H1 (cell line): ENCODE results near the gene VARS2. TPM values are rescaled to one million over a fixed set of nuclear protein-coding genes. Genes with fewer than 3 reads are reported as not detected.
A peak's percentile ranks its signal among the peaks of the same experiment; 100 is the strongest.

Source experiments
- CTCF ChIA-PET: fragments of 300-600 bp; sonication (Branson Sonifier 250); formaldehyde crosslinking; loops from one replicate; lab custom pipeline; 2021; ENCODE audit not compliant: partially characterized antibody; lab: Charles Lee
- POLR2A ChIA-PET: fragments of 300-600 bp; sonication (Branson Sonifier 250); formaldehyde crosslinking; loops from one replicate; lab custom pipeline; 2021; ENCODE audit warnings: inconsistent platforms; ENCODE audit not compliant: partially characterized antibody; lab: Charles Lee
- DNase-seq, 2 experiments: peaks; one replicate each; pipeline versions ENCODE4 v3.0.0 to v3.0.0-alpha.2; 2010 to 2022; ENCODE audit warnings: low spot score in 2 of 2, low read depth in 1 of 2, mixed read lengths in 1 of 2
- FAIRE-seq: peaks from 2 replicates; lab custom pipeline; 2011; peaks lifted over from hg19 to GRCh38; lab: Jason Lieb, UNC
- H2AFZ ChIP-seq: 2 replicates; pipeline ENCODE4 v1.8.1; 2012; ENCODE audit warnings: low read length, inconsistent platforms
- H2AK5ac ChIP-seq: 2 replicates; pipeline ENCODE4 v1.6.1; 2013; ENCODE audit warnings: low read depth, low read length
- H2BK120ac ChIP-seq: replicated peaks from 2 replicates; pipeline ENCODE3; 2013; ENCODE audit warnings: low read depth, low read length, inconsistent platforms
- H2BK12ac ChIP-seq: 2 replicates; pipeline ENCODE4 v1.6.1; 2013; ENCODE audit warnings: low read depth, low read length
- H2BK15ac ChIP-seq: 2 replicates; pipeline ENCODE4 v1.6.1; 2013; ENCODE audit warnings: low read length
- H2BK20ac ChIP-seq: 2 replicates; pipeline ENCODE4 v1.6.1; 2013; ENCODE audit warnings: low read length
- H2BK5ac ChIP-seq: 2 replicates; pipeline ENCODE4 v1.6.1; 2013; ENCODE audit warnings: low read depth, low read length
- H3K14ac ChIP-seq: 2 replicates; pipeline ENCODE4 v1.6.1; 2013; ENCODE audit warnings: inconsistent platforms; ENCODE audit not compliant: insufficient read length
- H3K18ac ChIP-seq: 2 replicates; pipeline ENCODE4 v1.6.1; 2013; ENCODE audit warnings: low read length; ENCODE audit errors: extremely low read depth
- H3K23ac ChIP-seq: 2 replicates; pipeline ENCODE4 v1.6.1; 2013; ENCODE audit warnings: inconsistent platforms; ENCODE audit not compliant: insufficient read length
- H3K23me2 ChIP-seq: 2 replicates; pipeline ENCODE4 v1.6.1; 2013; ENCODE audit warnings: low read depth, low read length
- H3K27ac ChIP-seq: 2 replicates; pipeline ENCODE4 v1.6.1; 2011; ENCODE audit warnings: low read depth, low read length, inconsistent platforms
- H3K27me3 ChIP-seq, 4 experiments: replicated peaks in 1 of 4; 1 replicate in 1 of 4; 2 replicates in 3 of 4; pipeline versions ENCODE4 v1.6.1 to v1.8.1; 2011 to 2013; ENCODE audit warnings: low read length in 3 of 4, mild to moderate bottlenecking in 3 of 4, inconsistent platforms in 2 of 4, mixed read lengths in 2 of 4, moderate library complexity in 1 of 4; ENCODE audit not compliant: control insufficient read depth in 3 of 4, insufficient read depth in 3 of 4; ENCODE audit errors: extremely low read depth in 1 of 4
- H3K36me3 ChIP-seq, 4 experiments: 2 replicates each; pipeline versions ENCODE4 v1.6.1 to v1.8.1; 2011 to 2013; ENCODE audit warnings: mild to moderate bottlenecking in 4 of 4, low read length in 3 of 4, moderate library complexity in 2 of 4, control low read depth in 1 of 4, inconsistent platforms in 1 of 4; ENCODE audit not compliant: insufficient read depth in 4 of 4, control insufficient read depth in 2 of 4
- H3K4ac ChIP-seq: replicated peaks from 2 replicates; pipeline ENCODE3; 2013; ENCODE audit warnings: low read length, low read depth, mixed read lengths, inconsistent platforms; ENCODE audit not compliant: insufficient read length
- H3K4me1 ChIP-seq, 4 experiments: replicated peaks in 1 of 4; 1 replicate in 1 of 4; 2 replicates in 3 of 4; pipeline versions ENCODE4 v1.6.1 to v1.8.1; 2011 to 2013; ENCODE audit warnings: low read length in 3 of 4, inconsistent platforms in 2 of 4, mixed read lengths in 1 of 4; ENCODE audit not compliant: insufficient read depth in 4 of 4, control insufficient read depth in 3 of 4
- H3K4me2 ChIP-seq, 2 experiments: 2 replicates each; pipeline versions ENCODE4 v1.6.1 to v1.8.1; 2011 to 2013; ENCODE audit warnings: low read depth in 2 of 2, low read length in 2 of 2, control low read depth in 1 of 2, inconsistent platforms in 1 of 2, mild to moderate bottlenecking in 1 of 2; ENCODE audit not compliant: insufficient read depth in 1 of 2
- H3K4me3 ChIP-seq, 4 experiments: fragments of 200-600, 300-600 bp in 1 of 4; sonication (generic), shearing (Covaris generic), sonication (Bioruptor Twin) in 1 of 4; 2 replicates each; pipeline versions ENCODE4 v1.5.1 to v1.8.1; 2011 to 2016; ENCODE audit warnings: low read length in 4 of 4, low read depth in 3 of 4, control low read depth in 2 of 4, inconsistent platforms in 2 of 4, mild to moderate bottlenecking in 2 of 4, mixed read lengths in 1 of 4, moderate library complexity in 1 of 4; ENCODE audit not compliant: insufficient read depth in 2 of 4; ENCODE audit errors: extremely low read depth in 1 of 4
- H3K56ac ChIP-seq: replicated peaks from 2 replicates; pipeline ENCODE3; 2013; ENCODE audit warnings: low read depth, mild to moderate bottlenecking, mixed read lengths, low read length, inconsistent platforms; ENCODE audit not compliant: insufficient read length
- H3K79me1 ChIP-seq: 2 replicates; pipeline ENCODE4 v1.6.1; 2013; ENCODE audit warnings: low read depth, low read length, control low read depth
- H3K79me2 ChIP-seq, 2 experiments: 2 replicates each; pipeline versions ENCODE4 v1.6.1 to v1.8.1; 2012 to 2013; ENCODE audit warnings: low read length in 2 of 2, mild to moderate bottlenecking in 2 of 2, inconsistent platforms in 1 of 2; ENCODE audit not compliant: insufficient read depth in 2 of 2, control insufficient read depth in 1 of 2
- H3K9ac ChIP-seq, 4 experiments: replicated peaks in 1 of 4; 1 replicate in 1 of 4; 2 replicates in 3 of 4; pipeline versions ENCODE4 v1.6.1 to v1.8.1; 2011 to 2013; ENCODE audit warnings: low read depth in 3 of 4, low read length in 3 of 4, control low read depth in 2 of 4, mild to moderate bottlenecking in 2 of 4, moderate library complexity in 2 of 4, inconsistent platforms in 1 of 4; ENCODE audit errors: extremely low read depth in 1 of 4
- H3K9me3 ChIP-seq, 2 experiments: 2 replicates each; pipeline versions ENCODE4 v1.6.1 to v1.8.1; 2012 to 2013; ENCODE audit warnings: mild to moderate bottlenecking in 2 of 2, moderate library complexity in 2 of 2, control low read depth in 1 of 2, inconsistent platforms in 1 of 2, low read depth in 1 of 2, low read length in 1 of 2, mixed read lengths in 1 of 2; ENCODE audit not compliant: insufficient read depth in 2 of 2
- H4K20me1 ChIP-seq, 2 experiments: replicated peaks in 1 of 2; 2 replicates each; pipeline versions ENCODE3 to v1.8.1; 2011 to 2013; ENCODE audit warnings: inconsistent platforms in 2 of 2, low read length in 2 of 2, mild to moderate bottlenecking in 1 of 2; ENCODE audit not compliant: insufficient read depth in 2 of 2, control insufficient read depth in 1 of 2
- H4K5ac ChIP-seq: 2 replicates; pipeline ENCODE4 v1.6.1; 2013; ENCODE audit warnings: low read length, low read depth, mixed read lengths, inconsistent platforms; ENCODE audit not compliant: insufficient read length
- H4K8ac ChIP-seq: 2 replicates; pipeline ENCODE4 v1.8.0; 2013; ENCODE audit warnings: mild to moderate bottlenecking, moderate library complexity, low read length, inconsistent platforms; ENCODE audit not compliant: insufficient read depth; ENCODE audit errors: extremely low read depth
- H4K91ac ChIP-seq: replicated peaks from 2 replicates; pipeline ENCODE3; 2013; ENCODE audit warnings: low read length, mixed read lengths, inconsistent platforms; ENCODE audit not compliant: insufficient read length
- BACH1 ChIP-seq: IDR thresholded peaks from 2 replicates; pipeline ENCODE4 v1.6.1; 2012; ENCODE audit warnings: low read length, improper control_type of control experiment
- EGR1 ChIP-seq: IDR thresholded peaks from 2 replicates; pipeline ENCODE4 v1.6.1; 2011; ENCODE audit warnings: low read depth, low read length, borderline replicate concordance
- HDAC2 ChIP-seq, 2 experiments: fragments of 300-600 bp in 1 of 2; sonication (generic) in 1 of 2; IDR thresholded peaks; 2 replicates each; pipeline ENCODE4 v1.6.1; 2011 to 2012; ENCODE audit warnings: low read depth in 2 of 2, low read length in 2 of 2, mild to moderate bottlenecking in 2 of 2, moderate library complexity in 2 of 2, borderline replicate concordance in 1 of 2, inconsistent platforms in 1 of 2
- JUN ChIP-seq: IDR thresholded peaks from 2 replicates; pipeline ENCODE4 v1.6.1; 2011; ENCODE audit warnings: low read depth, mild to moderate bottlenecking, improper control_type of control experiment, low read length
- RBBP5 ChIP-seq: IDR thresholded peaks from 2 replicates; pipeline ENCODE4 v1.7.1; 2012; ENCODE audit warnings: low read depth, mild to moderate bottlenecking, inconsistent platforms, low read length, moderate library complexity, borderline replicate concordance
- SRF ChIP-seq: IDR thresholded peaks from 2 replicates; pipeline ENCODE4 v1.6.1; 2011; ENCODE audit warnings: mild to moderate bottlenecking, low read depth, low read length, moderate library complexity
- SUZ12 ChIP-seq: fragments of 200-600 bp; sonication (generic); IDR thresholded peaks from 2 replicates; pipeline ENCODE4 v1.6.1; 2012; ENCODE audit warnings: mild to moderate bottlenecking, inconsistent platforms, low read length, moderate library complexity, mixed read lengths
- YY1 ChIP-seq: IDR thresholded peaks from 2 replicates; pipeline ENCODE4 v1.6.1; 2011; ENCODE audit warnings: low read depth, mild to moderate bottlenecking, low read length
- WGBS, 2 experiments: shearing (Covaris generic) in 1 of 2; methylation state at CpG; one replicate each; pipeline versions ENCODE4 v1.1.6 to v1.1.7; 2013 to 2015; ENCODE audit warnings: low lambda C conversion rate in 2 of 2, mixed read lengths in 2 of 2, inconsistent platforms in 1 of 2, low coverage in 1 of 2, missing lambda C conversion rate in 1 of 2; ENCODE audit not compliant: insufficient replicate concordance in 2 of 2, insufficient coverage in 1 of 2, insufficient read length in 1 of 2; ENCODE audit errors: extremely low coverage in 1 of 2, missing lambda C conversion rate in 1 of 2; 5-methylcytosine and 5-hydroxymethylcytosine counted together
- polyA plus RNA-seq, 7 experiments: library from polyadenylated mRNA; depleted of rRNA in 3 of 7; stranded (reverse) in 5 of 7; unstranded in 2 of 7; fragments of >200 nt in 5 of 7; fragments of 200-250 nt in 2 of 7; gene quantifications; 1 replicate in 5 of 7; 2 replicates in 1 of 7; 4 replicates in 1 of 7; pipeline versions ENCODE4 v1.2.1 to v1.2.3, GENCODE V29; 2011 to 2013; ENCODE audit warnings: missing spikeins in 2 of 7, mixed read lengths in 2 of 7
- total RNA-seq: library from RNA; stranded (reverse); fragmentation: NEBNext Ultra II Directional; extraction: Animal tissue kit (Norgen Biotek cat#: 25700); gene quantifications from 2 replicates; pipeline ENCODE4 v1.2.1, GENCODE V29; 2021

The VARS2 gene
- total and polyA plus RNA-seq, 2 of the 8 experiments (the other 6 are each of a cell fraction or from before 2014, with no cell fraction given), result 26.8 to 47.7 TPM

- no peak overlapping the region for H3K27ac ChIP-seq
- no peak overlapping the region for H2AFZ ChIP-seq
- no peak overlapping the region for H2BK120ac ChIP-seq
- 80% methylated on average over 2 of the region's 3 CpGs; no CpG with 5 or more reads in 1 of the 2 experiments for WGBS, 2 experiments
- no peak overlapping the region for H4K91ac ChIP-seq
- no peaks in the 10 kb centered on the region; a peak in 1 of 7 replicates for H3K27me3 ChIP-seq
- H3K4me3 ChIP-seq, result no peak overlapping the region
- no peaks in the 10 kb centered on the region for H3K36me3 ChIP-seq
- H3K14ac ChIP-seq, result no peak overlapping the region
- no peak overlapping the region; the same call in 1 of the 2 replicates for H2BK5ac ChIP-seq
- no peak overlapping the region for H3K56ac ChIP-seq
- no peak overlapping the region for H3K4me2 ChIP-seq
- H3K79me1 ChIP-seq, result no peaks in the 10 kb centered on the region
- H2BK20ac ChIP-seq, result 0 out of 2 replicates have a peak overlapping the region, but pooled peaks have one; percentile 2
- TF ChIP-seq BACH1 (no peak), HDAC2 (IDR thresholded peaks at IDR 0.05; ENCODE audit: borderline replicate concordance in 1 of 2, low read depth in 2 of 2, low read length in 2 of 2) (no peak), SRF (no peak), EGR1 (no peak), RBBP5 (no peak), JUN (no peak), YY1 (no peak), SUZ12 (no peak)
- H2BK12ac ChIP-seq, result no peak overlapping the region
- no peak overlapping the region for H3K9ac ChIP-seq
- CTCF ChIA-PET, result interaction anchor here (1.0 to 6.5 kb wide), 8 partner anchors 10 to 147 kb away, joined by 3 to 52 read pairs (median 8); partner anchors contain the start of gene VARS2
- H4K5ac ChIP-seq, result no peak overlapping the region
- H3K79me2 ChIP-seq, result no peaks in the 10 kb centered on the region
- H3K23me2 ChIP-seq, result no peaks in the 10 kb centered on the region
- H3K18ac ChIP-seq, result no peak overlapping the region
- no peak overlapping the region for H3K23ac ChIP-seq
- peaks cover 6 to 11% (median 9%) of the 10 kb centered on the region in 4 experiments for H3K4me1 ChIP-seq
- POLR2A ChIA-PET, result interaction anchor here (1.3 kb wide), 1 partner anchor 103 kb away, joined by 3 read pairs; no protein-coding TSS in a partner anchor
- DNase-seq, result no peak
- H3K9me3 ChIP-seq, result no peaks in the 10 kb centered on the region
- no peaks in the 10 kb centered on the region for H4K20me1 ChIP-seq
- H2AK5ac ChIP-seq, result no peak overlapping the region
- H4K8ac ChIP-seq, result no peak overlapping the region
- H2BK15ac ChIP-seq, result 0 out of 2 replicates have a peak overlapping the region, but pooled peaks have one; percentile 46
- no peak overlapping the region for H3K4ac ChIP-seq
- no peak for FAIRE-seq
Observed at GRCh38 chr6:30939473-30939872, 25.4 kb downstream of the VARS2 start.
